Upper lobe of right lung (tissue), 1 donor: ENCODE measurements around the gene UBR4. TPM values are rescaled to one million over a fixed set of nuclear protein-coding genes. Genes with fewer than 3 reads are reported as not detected.
"Not testable (repeated sequence)": the region's sequence is repeated elsewhere in the genome, so short reads cannot be mapped to it uniquely, and the experiment has no call there.

Experiments
- ATAC-seq: fragments of 200-7000 bp; cut with Tn5 transposase; one replicate; pipeline ENCODE4 v1.9.1; 2020; ENCODE audit warnings: mild to moderate bottlenecking, moderate library complexity
- DNase-seq: peaks from one replicate; pipeline ENCODE4 v3.0.0-alpha.2; 2020
- H3K27ac ChIP-seq: fragments of 200-600 bp; one replicate; pipeline ENCODE4 v1.8.0; 2022
- H3K27me3 ChIP-seq: fragments of 200-600 bp; one replicate; pipeline ENCODE4 v1.8.0; 2022; ENCODE audit warnings: mild to moderate bottlenecking
- H3K36me3 ChIP-seq: fragments of 200-600 bp; one replicate; pipeline ENCODE4 v1.8.0; 2022
- H3K4me1 ChIP-seq: fragments of 200-600 bp; one replicate; pipeline ENCODE4 v1.8.0; 2022
- H3K4me3 ChIP-seq: fragments of 200-600 bp; one replicate; pipeline ENCODE4 v1.8.0; 2022; ENCODE audit warnings: mild to moderate bottlenecking
- H3K9me3 ChIP-seq: fragments of 200-600 bp; one replicate; pipeline ENCODE4 v1.8.0; 2022
- CTCF ChIP-seq: fragments of 200-600 bp; IDR thresholded peaks from one replicate; pipeline ENCODE4 v1.8.0; 2022; ENCODE audit warnings: antibody characterized with exemption
- intact Hi-C: fragments of 100-400 bp; cut with DNase I; formaldehyde crosslinking; loops from one replicate; pipeline ENCODE4 v1.11.0; 2022
- total RNA-seq: library from RNA; stranded (reverse); fragmentation: NEBNext Ultra II Directional; extraction: Animal tissue kit (Norgen Biotek cat#: 25700); gene quantifications from one replicate; pipeline ENCODE4 v1.2.1, GENCODE V29; 2021
- donor health status: DM: no; HTN: yes; CAD: no; lungs with severe emphysema.

Gene UBR4
- total RNA-seq, 1 donor from 2014 or later, result 110 TPM

- DNase-seq (no peak), ATAC-seq (peak; percentile 61)
- H3K27ac ChIP-seq, result no peak overlapping the region
- no peaks in the 10 kb centered on the region for H3K27me3 ChIP-seq
- TF ChIP-seq CTCF, result no peak
- no peaks in the 10 kb centered on the region for H3K4me1 ChIP-seq
- intact Hi-C loops, result no loop called here
- no peaks in the 10 kb centered on the region for H3K9me3 ChIP-seq
- peaks cover 93% of the 10 kb centered on the region for H3K36me3 ChIP-seq
- H3K4me3 ChIP-seq, result no peak overlapping the region
Measured at GRCh38 chr1:19220991-19221390, 10.9 kb upstream of the UBR4 start.

GRCh38 chr1:19220080-19220846 lies 10.2 kb upstream of the UBR4 start:
- H3K4me1 ChIP-seq, result no peaks in the 10 kb centered on the region
- intact Hi-C loops, result no loop called here
- peaks cover 89% of the 10 kb centered on the region for H3K36me3 ChIP-seq
- no peaks in the 10 kb centered on the region for H3K27me3 ChIP-seq
- DNase-seq, result no peak
- H3K27ac ChIP-seq, result peak overlapping the region; percentile 20
- no peak for ATAC-seq
- no peak for TF ChIP-seq CTCF
- H3K9me3 ChIP-seq, result no peaks in the 10 kb centered on the region
- H3K4me3 ChIP-seq, result no peak overlapping the region

GRCh38 chr1:19219451-19219850 lies 9.4 kb upstream of the UBR4 start:
- intact Hi-C loops, result no loop called here
- H3K4me3 ChIP-seq, result no peak overlapping the region
- ATAC-seq (no peak), DNase-seq (no peak)
- no peaks in the 10 kb centered on the region for H3K27me3 ChIP-seq
- no peak for TF ChIP-seq CTCF
- H3K36me3 ChIP-seq, result peaks cover 81% of the 10 kb centered on the region
- H3K9me3 ChIP-seq, result no peaks in the 10 kb centered on the region
- no peak overlapping the region for H3K27ac ChIP-seq
- no peaks in the 10 kb centered on the region for H3K4me1 ChIP-seq

- intact Hi-C loops, ATAC-seq: not testable (repeated sequence)
Measured at GRCh38 chr1:19216585-19216984, 6.5 kb upstream of the UBR4 start.

GRCh38 chr1:19213580-19213979 lies 3.5 kb upstream of the UBR4 start:
- H3K27ac ChIP-seq, result no peak overlapping the region
- H3K9me3 ChIP-seq, result no peaks in the 10 kb centered on the region
- no peak for ATAC-seq
- H3K36me3 ChIP-seq, result peaks cover 43% of the 10 kb centered on the region
- H3K4me3 ChIP-seq, result no peak overlapping the region
- intact Hi-C loops, result no loop called here
- H3K4me1 ChIP-seq, result peaks cover 20% of the 10 kb centered on the region
- TF ChIP-seq CTCF, result no peak
- H3K27me3 ChIP-seq, result no peaks in the 10 kb centered on the region
- DNase-seq, result no peak

More at GRCh38 chr1:19216585-19216984, 6.5 kb upstream of the UBR4 start:
- H3K27me3 ChIP-seq, DNase-seq, H3K4me1 ChIP-seq, H3K27ac ChIP-seq, H3K4me3 ChIP-seq, H3K9me3 ChIP-seq: not testable (repeated sequence)
- H3K36me3 ChIP-seq, result peaks cover 71% of the 10 kb centered on the region

DNA sequence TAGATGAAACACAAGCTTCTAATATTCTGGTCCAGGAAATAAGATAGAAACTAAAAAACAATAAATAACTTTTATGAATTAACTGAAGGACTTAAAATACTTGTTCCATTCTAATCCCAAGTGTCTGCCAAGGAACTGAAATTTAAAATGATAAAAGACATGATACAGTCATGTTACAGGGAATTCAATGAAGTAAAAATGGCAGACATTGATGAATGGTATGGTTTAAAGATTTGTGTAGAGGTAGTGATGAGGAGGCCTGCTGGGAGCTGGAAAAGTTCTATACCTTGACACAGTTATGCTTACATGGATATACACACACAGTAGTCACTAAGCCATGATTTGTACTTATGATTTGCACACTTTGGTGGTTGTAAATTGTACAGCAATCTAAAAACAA lies 2.1 kb upstream of the UBR4 start:
- no peak for TF ChIP-seq CTCF
- Histone ChIP-seq H3K27ac (no peak overlapping the region), H3K27me3 (no peaks in the 10 kb centered on the region), H3K4me3 (no peak overlapping the region), H3K36me3 (peaks cover 31% of the 10 kb centered on the region), H3K9me3 (no peaks in the 10 kb centered on the region), H3K4me1 (peaks cover 32% of the 10 kb centered on the region)
- ATAC-seq (no peak), DNase-seq (no peak)
- intact Hi-C loops, result no loop called here
